NB4 (cell line): Measurements from ENCODE around the gene LAMB1.

Experiments used
- DNase-seq: peaks from one replicate; pipeline ENCODE4 v3.0.0; 2010; ENCODE audit warnings: low read depth
- H3K4me3 ChIP-seq: one replicate; pipeline ENCODE4 v1.5.1; 2011; ENCODE audit warnings: mild to moderate bottlenecking, low read depth, low read length, moderate library complexity
- MAX ChIP-seq: IDR thresholded peaks from 2 replicates; pipeline ENCODE4 v1.6.1; 2011; ENCODE audit warnings: low read depth, low read length
- MYC ChIP-seq: IDR thresholded peaks from 2 replicates; pipeline ENCODE4 v1.6.1; 2011; ENCODE audit warnings: low read depth, low read length
- POLR2A ChIP-seq: IDR thresholded peaks from 2 replicates; pipeline ENCODE4 v1.6.1; 2011; ENCODE audit warnings: mild to moderate bottlenecking; ENCODE audit not compliant: insufficient read length; ENCODE audit errors: extremely low read depth
- TF ChIP-seq, protein P1 (sequence below): IDR thresholded peaks from one replicate; pipeline ENCODE4 v1.5.1; 2012; ENCODE audit warnings: low read depth, low read length

The LAMB1 gene

GRCh38 chr7:108045669-108046068 is 42.7 kb upstream of the LAMB1 start:
- DNase-seq, result no peak
- H3K4me3 ChIP-seq, result no peak overlapping the region
- TF ChIP-seq MYC (no peak), POLR2A (no peak), MAX (no peak)
- TF ChIP-seq, protein P1, sequence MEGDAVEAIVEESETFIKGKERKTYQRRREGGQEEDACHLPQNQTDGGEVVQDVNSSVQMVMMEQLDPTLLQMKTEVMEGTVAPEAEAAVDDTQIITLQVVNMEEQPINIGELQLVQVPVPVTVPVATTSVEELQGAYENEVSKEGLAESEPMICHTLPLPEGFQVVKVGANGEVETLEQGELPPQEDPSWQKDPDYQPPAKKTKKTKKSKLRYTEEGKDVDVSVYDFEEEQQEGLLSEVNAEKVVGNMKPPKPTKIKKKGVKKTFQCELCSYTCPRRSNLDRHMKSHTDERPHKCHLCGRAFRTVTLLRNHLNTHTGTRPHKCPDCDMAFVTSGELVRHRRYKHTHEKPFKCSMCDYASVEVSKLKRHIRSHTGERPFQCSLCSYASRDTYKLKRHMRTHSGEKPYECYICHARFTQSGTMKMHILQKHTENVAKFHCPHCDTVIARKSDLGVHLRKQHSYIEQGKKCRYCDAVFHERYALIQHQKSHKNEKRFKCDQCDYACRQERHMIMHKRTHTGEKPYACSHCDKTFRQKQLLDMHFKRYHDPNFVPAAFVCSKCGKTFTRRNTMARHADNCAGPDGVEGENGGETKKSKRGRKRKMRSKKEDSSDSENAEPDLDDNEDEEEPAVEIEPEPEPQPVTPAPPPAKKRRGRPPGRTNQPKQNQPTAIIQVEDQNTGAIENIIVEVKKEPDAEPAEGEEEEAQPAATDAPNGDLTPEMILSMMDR, result no peak

DNA sequence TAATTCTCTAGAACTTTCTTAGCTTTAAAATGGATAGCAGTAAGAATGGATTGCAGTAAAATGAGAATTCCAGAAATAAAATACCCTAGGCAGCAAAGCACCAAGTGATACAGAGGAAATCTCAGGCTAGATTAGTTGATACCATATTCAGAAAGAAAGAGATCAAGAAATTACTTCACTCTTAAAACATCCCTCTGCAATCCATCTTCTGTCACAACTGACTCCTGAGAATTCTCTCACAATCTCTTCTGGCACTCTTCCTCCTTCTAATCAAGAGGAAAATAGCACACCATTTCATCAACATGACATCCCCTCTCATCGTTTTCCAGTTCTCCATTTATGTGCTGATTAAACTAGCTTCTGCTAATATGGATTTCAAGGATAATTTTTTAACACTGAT is 42.2 kb upstream of the LAMB1 start:
- H3K4me3 ChIP-seq, result no peak overlapping the region
- no peak for DNase-seq
- TF ChIP-seq POLR2A, result no peak
- TF ChIP-seq MAX, result no peak
- no peak for TF ChIP-seq MYC
- TF ChIP-seq, protein P1, result no peak

DNA sequence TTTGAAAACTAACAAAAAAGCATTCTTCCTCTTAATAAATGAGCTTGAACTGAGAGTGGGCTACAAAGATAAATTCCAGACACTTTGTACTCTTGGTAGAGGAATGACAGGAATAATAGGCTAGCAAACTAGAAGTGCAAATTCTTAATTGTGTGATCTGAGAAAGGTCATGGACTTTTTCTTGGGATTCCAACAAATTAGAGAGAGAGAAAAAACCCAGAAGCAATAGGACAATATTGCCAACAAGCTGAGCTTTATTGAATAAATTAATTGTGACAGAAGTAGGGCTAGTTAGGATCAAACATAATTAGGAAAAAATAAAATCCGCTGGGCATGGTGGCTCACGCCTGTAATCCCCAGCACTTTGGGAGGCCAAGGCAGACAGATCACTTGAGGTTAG is 41.4 kb upstream of the LAMB1 start:
- DNase-seq, result no peak
- no peak overlapping the region for H3K4me3 ChIP-seq
- TF ChIP-seq, protein P1, result no peak
- TF ChIP-seq MYC (no peak), MAX (no peak), POLR2A (no peak)

GRCh38 chr7:108038986-108039385 is 36.0 kb upstream of the LAMB1 start:
- TF ChIP-seq POLR2A (no peak), MAX (no peak), MYC (no peak)
- TF ChIP-seq, protein P1, result no peak
- DNase-seq, result no peak
- H3K4me3 ChIP-seq, result no peak overlapping the region

DNA sequence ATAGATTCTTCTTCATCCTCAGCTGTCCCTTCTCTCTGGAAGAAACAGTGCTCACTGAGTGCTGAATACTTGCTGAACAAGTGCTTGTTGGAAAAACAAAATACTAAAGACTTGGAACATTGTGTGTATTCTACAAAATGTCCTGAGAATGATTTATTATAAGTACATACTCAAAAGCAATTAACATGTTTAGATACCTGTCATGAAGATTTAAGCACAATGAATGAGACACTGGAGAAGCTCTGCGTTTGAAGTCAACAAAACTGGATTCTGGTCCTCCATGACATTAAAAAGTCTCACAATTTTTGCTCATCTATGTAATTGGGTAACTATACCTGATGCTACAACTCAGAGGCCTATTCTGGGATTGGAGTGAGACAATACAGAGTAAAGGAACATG is 34.8 kb upstream of the LAMB1 start:
- no peak for DNase-seq
- TF ChIP-seq MAX (no peak), POLR2A (no peak), MYC (no peak)
- TF ChIP-seq, protein P1, result no peak
- no peak overlapping the region for H3K4me3 ChIP-seq

DNA sequence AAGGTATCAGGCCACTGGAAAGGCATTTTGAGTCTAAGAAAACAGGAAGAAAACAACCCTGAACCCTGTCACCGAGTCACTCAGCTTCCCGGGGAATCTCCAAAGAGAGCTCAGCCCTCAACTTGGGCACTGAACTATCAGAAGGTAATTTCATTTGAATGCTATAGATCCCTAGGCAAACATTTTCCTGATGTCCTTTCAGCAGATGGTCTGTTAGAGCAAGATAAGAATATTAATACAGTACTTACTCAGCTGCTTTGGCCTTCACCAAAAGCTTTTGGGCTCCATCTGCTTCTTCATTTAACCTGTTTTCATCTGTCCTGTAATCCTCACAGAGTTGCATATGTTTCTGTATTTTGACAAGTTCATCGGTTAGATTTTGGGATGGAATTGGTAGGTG is 34.2 kb upstream of the LAMB1 start:
- no peak for DNase-seq
- TF ChIP-seq, protein P1, result no peak
- TF ChIP-seq MYC (no peak), MAX (no peak), POLR2A (no peak)
- no peak overlapping the region for H3K4me3 ChIP-seq
